GM21381 (cell line): ENCODE data around the gene PXMP4.
A peak's percentile ranks its signal among the peaks of the same experiment; 100 is the strongest.
"Not testable (repeated sequence)": the region's sequence is repeated elsewhere in the genome, so short reads cannot be mapped to it uniquely, and the experiment has no call there.

Experiments used
- ATAC-seq: cut with Tn5 transposase; IDR thresholded peaks from one replicate; pipeline ENCODE4 v1.9.1; 2021; ENCODE audit warnings: mild to moderate bottlenecking, moderate library complexity; ENCODE audit not compliant: unreplicated experiment

The PXMP4 gene

DNA sequence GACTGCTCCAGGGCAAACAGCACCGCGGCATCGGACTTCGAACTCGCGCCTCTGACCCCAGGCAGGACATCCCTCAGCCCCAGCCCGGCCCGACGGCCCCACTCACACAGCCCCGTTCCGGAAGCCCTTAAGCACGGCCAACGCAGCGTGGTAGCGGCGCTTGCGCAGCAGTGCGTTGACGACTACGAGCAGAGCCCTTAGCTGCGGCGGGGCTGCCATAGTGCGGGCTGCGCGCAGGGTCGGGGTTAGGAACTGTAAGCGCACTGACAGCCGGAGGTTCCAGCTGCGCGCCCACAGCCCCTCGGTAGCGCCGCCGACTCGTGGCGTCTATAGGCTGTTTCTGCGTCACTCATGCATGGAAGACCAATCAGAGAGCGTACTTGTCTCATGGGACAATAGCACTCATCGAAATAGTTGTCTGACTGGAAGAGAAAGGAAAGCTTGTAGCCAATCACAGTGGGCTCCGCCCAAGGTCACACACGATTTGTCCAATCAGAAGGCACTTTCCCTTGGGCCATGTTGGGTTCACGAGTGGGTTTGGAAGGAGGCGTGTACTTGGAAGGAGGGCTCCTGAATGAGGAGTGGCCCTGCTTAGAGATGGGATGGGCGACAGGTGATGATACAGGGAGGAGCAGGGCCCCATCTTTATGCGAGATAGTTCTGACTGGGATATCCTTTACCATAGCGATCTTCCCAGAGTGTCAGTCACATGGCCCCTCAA, at the start of gene PXMP4:
Gene PXMP4, minus strand, starts transcription at position 322 of the 721 bp plus-strand sequence. Its CDS starts 103 bp downstream, at position 219.
- peak; percentile 92 for ATAC-seq

GRCh38 chr20:33769043-33769442, 48.9 kb upstream of the PXMP4 start:
- no peak for ATAC-seq

DNA sequence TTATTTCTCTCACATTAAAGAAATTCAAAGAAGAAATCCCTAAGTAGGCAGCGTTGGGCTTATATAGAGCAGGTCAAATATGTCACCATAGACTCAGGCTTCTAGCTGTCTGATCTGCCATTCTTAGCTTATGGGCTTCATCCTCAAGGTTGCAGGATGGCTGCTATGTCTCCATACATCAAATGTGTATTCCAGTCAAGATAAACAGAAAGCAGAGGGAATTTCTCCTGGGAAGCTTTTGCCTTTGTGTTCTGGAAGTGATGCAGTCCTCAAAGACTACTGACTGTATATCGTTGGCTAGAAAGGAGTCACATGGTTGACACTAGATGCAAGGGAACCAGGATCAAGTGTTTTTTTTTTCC, 47.6 kb upstream of the PXMP4 start:
- no peak for ATAC-seq

DNA sequence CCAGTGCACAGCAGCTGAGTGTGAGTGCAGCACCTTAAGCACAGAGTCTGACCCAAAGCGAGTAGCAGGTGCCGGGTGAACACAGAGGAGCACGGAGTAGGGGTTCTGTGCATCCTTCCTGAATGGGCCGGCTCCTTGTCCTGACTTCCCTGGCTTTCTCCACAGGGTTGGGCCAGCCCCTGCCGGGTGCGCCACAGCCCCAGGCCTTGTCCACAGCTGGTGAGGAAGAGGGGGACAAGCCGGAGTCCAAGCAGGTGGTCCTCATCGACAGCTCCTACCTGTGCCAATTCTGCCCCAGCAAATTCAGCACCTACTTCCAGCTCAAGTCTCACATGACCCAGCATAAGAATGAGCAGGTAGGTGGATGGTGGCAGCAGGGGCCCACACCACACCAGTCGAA, 46.6 kb upstream of the PXMP4 start:
- no peak for ATAC-seq

DNA sequence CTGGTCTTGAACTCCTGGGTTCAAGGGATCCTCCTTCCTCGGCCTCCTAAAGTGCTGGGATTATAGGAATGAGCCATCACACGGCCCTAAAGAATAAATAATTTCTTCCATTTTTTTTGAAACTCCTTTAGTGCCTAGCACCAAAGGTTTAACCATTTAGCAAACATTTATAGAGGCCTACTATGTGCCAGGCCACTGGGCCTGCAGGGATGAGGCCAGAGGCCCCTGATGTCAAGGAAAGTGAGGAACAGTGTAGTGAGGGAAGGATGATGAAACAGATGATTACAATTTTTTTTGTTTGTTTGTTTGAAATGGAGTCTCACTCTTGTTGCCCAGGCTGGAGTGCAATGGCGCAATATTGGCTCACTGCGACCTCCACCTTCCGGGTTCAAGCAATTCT, 45.5 kb upstream of the PXMP4 start:
- ATAC-seq = no peak

DNA sequence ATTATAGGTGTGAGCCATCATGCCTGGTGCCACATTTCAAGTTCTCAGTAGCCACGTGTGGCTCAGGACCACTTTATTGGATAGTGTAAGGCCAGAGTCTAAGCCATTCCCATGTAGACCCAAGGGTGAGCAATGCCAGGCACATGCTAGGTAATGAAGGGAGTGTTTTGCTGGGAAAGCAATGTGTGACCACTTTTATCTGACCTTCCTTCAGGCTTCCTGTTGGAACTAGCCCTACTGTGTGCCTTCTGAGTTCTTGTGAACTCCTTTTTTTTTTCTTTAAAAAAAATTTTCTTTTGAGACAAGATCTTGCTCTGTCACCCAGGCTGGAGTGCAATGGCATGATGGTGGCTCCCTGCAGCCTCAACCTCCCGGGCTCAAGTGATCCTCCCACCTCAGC, 45.0 kb upstream of the PXMP4 start:
- ATAC-seq = no peak

DNA sequence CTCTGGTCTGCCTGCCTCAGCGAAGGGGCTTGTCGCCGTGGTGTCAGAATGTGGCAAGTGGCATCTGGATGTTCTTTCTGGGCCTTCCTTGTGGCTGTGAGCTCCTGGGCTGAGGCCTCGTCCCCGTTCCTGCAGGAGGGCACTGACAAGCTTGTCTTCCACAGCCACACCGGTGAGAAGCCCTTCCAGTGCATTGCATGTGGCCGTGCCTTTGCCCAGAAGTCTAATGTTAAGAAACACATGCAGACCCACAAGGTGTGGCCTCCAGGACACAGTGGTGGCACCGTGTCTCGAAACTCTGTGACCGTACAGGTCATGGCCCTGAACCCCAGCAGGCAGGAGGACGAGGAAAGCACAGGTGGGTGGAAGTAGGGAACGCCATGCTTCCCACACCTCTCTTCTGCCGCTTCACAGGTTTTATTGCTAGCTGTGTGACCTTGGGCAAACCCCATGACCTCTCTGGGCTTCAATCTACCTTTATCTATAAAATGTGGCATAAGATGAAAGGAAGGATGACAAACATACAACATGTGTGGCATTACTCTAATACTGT, 41.7 kb upstream of the PXMP4 start:
- ATAC-seq = no peak

DNA sequence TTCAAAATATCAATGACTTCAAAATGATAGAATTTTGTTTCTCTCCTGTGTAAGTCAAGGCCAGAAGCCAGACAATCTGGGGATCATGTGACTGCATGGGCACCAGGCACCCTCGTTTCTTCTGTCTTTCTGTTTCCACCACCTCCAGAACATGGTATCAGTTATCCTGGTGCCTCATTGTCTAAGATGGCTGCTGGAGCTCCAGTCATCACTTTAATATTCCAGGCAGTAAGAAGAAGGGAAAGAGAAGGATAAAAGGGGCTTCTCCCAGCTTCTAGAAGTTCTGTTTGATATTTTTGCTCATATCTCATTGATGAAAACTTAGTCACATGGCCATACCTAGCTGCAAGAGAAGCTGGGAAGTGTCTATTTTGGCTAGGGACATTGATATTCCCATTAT, 37.3 kb upstream of the PXMP4 start:
- no peak for ATAC-seq

DNA sequence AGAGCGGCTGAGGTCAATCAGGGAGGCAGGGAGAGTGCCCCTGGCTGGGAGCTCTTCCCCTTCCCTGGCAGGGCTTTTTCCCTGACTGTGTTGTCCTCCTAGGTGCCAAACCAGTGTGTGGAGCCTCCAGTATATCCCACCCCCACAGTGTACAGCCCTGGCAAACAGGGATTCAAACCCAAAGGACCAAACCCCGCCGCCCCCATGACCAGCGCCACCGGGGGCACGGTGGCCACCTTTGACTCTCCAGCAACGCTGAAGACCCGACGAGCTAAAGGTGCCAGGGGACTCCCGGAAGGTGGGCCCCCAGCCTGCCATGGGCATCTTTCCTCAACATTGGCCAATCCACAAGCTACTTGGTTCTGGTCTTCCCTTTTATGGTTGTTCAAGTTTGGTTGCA, 36.9 kb upstream of the PXMP4 start:
- ATAC-seq = no peak

GRCh38 chr20:33755936-33756490, 35.9 kb upstream of the PXMP4 start:
- ATAC-seq = not testable (repeated sequence)

- no peak for ATAC-seq
Measured at GRCh38 chr20:33753763-33754162, 33.7 kb upstream of the PXMP4 start.

- no peak for ATAC-seq
Measured at GRCh38 chr20:33753143-33753542, 33.0 kb upstream of the PXMP4 start.

GRCh38 chr20:33751775-33752174, 31.7 kb upstream of the PXMP4 start:
- no peak for ATAC-seq

DNA sequence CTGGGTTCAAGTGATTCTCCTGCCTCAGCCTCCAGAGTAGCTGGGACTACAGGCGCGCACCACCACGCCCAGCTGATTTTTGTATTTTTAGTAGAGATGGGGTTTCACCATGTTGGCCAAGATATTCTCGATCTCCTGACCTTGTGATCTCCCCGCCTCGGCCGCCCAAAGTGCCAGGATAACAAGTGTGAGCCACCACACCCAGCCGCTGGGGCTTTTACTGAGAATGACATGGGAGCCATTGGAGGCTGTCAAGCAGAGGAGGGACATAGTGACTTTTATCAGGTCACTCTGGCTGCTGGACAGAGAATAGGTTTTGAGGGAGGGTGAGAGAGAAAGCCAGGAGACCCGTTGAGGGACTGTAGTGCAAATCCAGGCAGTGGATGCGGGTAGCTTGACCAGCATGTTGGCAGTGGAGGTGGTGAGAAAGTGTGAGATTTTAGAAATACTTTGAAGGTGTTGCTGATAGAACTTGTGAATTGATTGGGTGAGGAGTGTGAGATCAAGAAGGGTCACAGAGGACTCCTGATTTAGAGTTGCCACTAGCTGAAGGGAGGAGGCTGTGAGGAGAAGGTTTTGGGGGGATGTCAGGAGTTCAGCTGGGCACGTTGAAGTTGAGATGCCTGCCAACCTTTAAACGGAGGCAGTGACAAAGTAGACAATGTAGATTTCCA, 26.4 kb upstream of the PXMP4 start:
- ATAC-seq = no peak

DNA sequence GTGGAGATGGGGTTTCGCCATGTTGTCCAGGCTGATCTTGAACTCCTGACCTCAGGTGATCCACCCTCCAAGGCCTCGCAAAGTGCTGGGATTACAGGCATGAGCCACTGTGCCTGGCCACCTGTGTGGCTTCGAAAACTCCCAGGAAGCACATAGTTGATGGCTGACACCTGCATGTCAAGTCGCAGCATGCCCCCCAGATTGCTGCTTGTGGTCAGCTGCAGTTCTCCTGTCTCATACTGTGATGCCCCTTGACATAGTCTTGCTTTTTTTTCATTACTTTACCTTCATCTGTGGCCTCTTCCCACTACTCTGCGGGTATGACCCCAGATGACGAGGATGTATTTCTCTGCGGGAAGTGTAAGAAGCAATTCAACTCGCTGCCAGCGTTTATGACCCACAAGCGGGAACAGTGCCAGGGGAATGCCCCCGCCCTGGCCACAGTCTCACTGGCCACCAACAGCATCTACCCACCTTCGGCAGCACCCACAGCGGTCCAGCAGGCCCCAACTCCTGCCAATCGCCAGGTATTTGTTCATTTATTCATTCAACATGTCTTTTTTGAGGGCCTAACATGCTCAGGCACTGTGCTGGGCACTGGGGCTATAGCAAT, 24.8 kb upstream of the PXMP4 start:
- no peak for ATAC-seq

DNA sequence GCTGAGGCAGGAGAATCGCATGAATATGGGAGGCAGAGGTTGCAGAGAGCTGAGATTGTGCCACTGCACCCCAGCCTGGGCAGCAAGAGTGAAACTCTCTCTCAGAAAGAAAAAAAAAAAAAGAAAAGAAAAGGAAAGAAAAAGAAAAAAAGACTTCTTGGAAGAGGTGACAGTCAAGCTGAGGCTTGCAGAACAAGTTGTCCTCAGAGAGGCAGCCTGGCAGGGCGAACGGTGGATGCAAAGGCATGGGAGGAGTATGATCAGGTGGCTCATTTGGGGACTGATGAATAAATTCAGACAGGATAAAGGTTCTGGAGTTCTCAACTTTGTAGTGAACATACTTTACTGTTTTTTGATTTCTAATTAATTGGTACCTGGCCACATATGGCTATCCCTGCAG, 24.1 kb upstream of the PXMP4 start:
- no peak for ATAC-seq

GRCh38 chr20:33740189-33740588, 20.1 kb upstream of the PXMP4 start:
- ATAC-seq = no peak

GRCh38 chr20:33739493-33739892, 19.4 kb upstream of the PXMP4 start:
- no peak for ATAC-seq

DNA sequence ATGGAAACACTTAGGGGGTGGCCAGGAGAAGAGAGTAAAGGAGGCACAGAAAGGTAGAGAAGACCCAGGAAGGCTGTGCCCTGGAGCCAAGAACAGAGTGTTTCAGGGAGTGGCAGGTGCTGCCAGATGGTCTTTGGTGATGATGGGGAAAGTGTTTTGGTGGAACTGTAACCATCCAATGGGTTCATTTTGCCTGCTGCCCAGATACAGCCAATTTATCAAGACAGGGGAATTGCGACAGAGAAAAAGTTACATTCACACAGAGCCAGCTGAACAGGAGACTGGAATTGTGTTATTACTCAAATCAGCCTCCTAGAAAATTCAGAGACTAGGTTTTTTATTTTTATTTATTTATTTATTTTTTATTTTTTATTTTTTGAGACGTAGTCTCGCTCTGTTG, 16.9 kb upstream of the PXMP4 start:
- ATAC-seq = no peak

DNA sequence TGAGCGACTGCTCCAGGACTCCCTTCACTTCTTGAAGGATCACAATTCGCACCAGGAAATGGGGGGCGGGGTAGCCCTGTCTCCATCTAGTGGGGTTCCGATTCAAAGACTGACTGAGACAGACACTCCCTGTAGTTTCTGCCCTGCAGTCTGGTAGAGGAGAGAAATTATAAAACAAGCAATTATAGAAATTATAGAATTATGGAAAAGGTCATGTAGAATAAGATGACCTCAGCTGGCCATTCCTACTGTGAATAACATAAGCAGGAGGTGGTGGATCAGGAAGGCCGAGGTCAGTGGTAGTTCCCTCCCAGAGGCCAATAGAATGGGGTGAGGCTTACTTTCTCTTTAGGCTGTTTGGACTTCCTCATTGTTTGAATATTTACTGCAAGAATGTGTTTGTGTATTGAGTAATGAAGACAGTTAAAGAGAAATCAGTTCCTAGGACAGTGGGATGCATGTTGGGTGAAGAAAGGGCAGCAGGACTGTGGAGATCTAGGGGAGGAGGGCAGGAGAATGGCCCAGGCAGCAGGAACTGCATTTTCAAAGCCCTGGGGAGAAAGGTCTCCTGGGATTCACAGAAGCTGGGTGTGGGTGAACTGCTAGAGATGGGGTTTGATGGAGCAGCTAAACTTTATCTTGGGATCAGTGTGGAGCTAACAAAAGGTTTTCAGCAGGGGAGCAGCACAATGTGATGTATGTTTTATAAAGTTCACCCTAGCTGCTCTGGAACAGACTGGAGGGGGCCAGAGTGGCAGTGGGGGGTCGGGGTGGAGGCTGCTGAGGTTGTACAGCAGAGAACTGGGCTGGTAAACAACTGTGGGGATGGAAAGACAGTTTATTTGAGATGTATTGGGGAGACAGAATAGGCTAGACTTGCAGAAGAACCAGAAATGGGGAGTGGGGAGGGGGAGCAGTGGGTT, 13.8 kb upstream of the PXMP4 start:
- ATAC-seq = no peak
